Stimulated activated CD8-positive, alpha-beta memory T cell treated with anti-CD3 and anti-CD28 coated beads, Interleukin-12 subunit alpha, Interleukin-12 subunit beta, amount 100 ng/mL, for 4 hours (primary cell): Measurements from ENCODE around the gene TOMM20.
"Not testable (repeated sequence)": the region's sequence is repeated elsewhere in the genome, so short reads cannot be mapped to it uniquely, and the experiment has no call there.

ENCODE experiments used
- DNase-seq: peaks from one replicate; pipeline ENCODE4 v3.0.0-alpha.2; 2020; ENCODE audit warnings: low read depth

TOMM20 gene

DNA sequence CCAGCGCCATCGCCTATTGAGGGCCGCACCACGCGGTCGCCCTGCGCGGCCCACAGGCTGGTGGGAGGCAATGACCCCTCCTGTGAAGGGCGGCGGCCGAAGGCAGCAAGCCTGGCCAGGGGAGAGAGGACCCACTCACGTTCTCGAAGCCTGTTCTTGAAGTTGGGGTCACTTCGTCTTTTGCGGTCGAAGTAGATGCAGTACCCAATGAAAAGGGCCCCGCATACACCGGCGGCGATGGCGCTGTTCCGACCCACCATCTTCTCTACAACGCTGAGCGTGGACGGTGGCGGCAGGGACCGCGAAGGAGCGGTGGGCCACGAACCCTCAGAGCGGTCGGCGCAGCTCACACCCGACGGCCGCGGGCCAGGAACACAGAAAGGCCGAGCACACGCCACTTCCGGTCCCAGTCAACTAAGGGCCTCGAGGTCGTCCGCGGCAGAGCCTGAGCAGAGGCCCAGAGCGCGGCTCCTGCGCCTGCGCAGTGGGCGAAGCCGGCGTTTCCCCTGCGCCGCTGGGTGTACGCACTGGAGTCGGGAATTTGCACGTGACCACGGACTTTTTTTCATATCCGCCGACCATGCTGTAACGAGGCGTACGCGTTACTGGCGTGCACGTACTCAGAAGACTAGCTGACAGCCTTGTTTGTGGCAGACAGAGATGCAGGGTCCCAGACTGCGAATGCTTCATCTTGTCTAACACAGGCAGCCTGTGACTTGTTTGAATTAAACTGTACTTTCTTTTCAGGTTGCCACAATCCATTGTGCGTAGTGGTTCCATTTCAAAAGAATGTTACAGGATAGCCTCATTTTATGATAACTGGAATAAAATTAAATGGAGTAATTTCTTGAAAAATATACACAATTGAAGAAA, at the start of gene TOMM20:
Gene TOMM20, minus strand, starts transcription at position 382 of the 873 bp plus-strand sequence. Its CDS starts 122 bp downstream, at position 260.
- peak; percentile 86 for DNase-seq

DNA sequence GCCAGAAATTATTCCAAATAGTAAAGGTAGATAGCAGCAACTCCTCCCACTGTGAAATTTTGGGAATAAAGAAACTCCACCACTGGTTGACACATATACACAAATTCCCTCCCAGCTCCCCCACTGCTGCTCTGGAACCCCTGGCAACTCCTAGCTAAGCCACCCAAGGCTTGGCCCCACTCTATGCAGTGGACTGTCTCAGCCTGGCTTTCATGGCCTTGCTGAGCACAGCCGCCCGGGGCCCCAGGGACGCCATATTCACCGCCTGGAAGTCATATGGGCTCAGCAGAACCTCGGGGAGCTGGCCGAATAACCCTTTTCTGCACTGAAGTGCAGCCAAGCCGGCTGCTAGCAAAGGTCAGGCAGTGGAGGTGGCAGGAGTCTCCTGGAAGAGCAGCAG, 47.8 kb upstream of the TOMM20 start:
- DNase-seq, result no peak

DNA sequence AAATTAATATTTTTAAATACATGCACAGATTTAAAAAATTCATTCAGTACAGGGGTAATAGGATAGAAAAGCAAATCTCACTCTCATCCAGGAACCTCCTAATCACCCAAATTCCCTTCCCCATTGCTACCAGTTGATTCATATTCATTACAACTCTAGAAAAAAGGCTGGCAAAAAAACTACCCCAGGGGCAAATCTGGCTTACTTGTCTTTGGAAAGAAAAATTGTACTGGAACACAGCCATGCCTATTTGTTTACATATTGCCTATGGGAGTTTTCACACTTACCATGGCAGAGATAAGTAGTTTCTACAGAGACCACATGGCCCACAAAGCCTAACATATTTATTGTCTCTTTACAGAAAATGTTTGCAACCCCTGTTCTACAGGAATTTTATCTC, 41.3 kb upstream of the TOMM20 start:
- DNase-seq, result no peak

DNA sequence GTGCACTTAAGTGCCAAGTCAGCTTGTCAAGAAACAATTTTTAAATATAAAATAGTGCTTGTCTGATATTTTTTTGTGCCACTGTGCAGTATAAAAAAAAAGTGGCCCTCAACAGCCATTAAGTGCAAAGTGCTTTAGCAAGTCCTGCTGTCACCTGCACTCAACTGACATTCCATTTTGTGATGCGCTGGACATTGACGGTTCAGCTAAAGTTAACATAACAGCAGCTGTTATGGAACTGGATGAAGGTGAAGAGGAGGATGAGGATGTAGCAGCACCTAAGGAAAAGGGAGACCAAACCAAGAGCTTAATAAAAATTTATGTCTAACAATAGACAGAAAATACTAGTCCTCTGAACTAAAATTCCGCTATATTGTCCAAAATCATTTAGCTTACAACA, 39.7 kb upstream of the TOMM20 start:
- no peak for DNase-seq

DNA sequence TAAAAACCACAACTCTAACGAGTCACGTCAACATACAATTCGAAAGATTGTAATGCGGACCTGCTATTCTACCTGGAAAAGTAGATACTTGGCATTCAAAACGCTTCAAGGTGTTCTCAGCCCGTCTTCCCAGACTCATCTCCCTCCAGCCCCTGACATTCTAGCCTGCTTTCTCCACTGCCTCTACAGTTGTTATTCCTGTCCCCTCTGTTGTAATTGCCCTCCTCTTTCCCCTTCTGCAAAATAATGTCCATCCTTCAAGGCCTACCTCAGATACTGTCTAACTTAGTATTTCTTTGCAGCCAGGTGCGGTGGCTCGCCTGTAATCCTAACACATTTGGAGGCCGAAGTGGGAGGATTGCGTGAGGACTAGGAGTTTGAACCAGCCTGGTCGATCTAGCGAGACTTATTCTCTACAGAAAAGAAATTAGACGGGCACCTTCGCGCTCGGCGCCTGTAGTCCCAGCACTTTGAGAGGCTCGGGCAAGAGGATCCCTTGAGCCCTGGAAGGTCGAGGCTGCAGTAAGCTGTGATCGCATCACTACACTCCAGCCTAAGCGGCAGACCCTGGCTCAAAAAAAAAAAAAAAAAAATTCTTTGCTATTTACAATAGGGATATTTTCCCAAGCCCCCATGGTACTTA, 33.2 kb upstream of the TOMM20 start:
- no peak for DNase-seq

DNA sequence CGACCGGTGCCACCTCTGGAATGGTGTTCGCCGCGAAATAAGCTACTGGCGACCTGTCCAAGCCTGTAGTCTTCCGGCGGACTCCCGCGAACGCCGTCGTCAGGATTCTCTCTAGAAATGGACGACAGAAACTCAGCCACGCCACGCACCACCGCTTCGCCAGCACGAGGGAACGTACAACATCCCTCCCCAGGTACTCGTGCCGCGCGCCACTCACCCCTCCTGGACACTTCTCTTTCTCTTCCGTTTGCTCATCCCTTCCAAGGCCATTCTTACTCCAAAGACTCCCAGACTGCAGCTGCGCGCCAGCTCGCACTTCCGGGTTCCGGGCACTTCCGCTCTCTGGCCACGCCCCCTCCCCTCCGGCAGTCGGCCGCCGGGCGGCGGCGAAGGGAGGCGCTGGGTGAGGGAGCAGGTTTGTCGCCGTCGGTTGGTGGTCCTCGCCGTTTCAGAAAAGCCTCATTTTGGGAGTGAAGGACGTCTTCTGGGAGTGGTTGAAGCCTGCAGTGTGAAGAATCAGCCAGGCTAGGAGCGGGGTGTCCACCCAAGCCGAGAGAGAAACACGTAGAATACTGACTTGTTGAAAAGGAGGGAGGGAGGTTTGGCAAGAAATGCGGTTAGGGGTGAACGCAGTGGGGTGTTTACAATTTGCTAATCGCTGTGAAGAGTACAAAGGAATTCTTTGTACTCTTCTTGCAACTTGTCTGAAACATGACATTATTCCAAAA, 32.5 kb upstream of the TOMM20 start, which contains the start of gene RBM34:
Gene RBM34, minus strand, starts transcription at position 294 of the 728 bp plus-strand sequence. Its CDS starts 24 bp downstream, at position 270.
- DNase-seq, result peak; percentile 88

DNA sequence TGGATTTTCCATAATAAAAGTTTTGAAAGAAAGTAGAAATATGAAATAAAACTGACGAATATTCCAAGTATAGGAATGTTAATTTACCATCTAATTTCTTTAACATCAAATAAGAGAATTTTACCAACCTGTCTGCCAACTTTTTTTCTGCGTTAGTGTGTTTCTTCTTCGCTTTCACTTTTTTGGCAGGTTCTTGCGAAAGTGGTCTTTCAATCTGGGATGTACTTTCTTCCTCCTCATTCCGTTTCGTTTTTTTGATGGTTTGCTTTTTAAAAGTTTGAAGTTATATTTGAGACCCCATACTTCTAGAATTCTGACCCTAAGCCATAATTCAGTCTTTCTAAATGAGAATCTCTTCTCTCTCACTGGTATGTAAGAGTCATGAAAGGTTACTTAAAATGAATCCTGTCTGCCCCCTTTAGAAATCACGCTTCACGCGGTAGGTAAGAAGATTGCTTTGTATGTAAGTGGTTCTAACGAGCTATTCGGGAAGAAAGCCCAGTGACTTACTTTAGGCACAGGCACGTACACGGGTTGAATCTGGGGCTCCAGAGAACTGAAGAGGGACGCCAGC, 31.8 kb upstream of the TOMM20 start:
- DNase-seq, result no peak

DNA sequence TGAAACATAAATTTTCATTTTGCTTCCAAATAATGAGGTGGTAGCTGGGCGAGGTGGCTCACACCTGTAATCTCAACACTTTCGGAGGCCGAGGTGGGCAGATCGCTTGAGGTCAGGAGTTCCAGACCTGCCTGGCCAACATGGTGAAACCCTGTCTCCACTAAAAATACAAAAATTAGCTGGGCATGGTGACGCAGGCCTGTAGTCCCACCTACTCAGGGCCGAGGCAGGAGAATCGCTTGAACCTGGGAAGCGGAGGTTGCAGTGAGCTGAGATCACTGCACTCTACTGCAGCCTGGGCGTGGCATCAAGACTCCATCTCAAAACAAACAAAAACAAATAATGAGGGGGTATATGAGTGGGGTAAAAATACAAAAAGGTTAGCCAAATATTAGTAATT, 31.3 kb upstream of the TOMM20 start:
- not testable (repeated sequence) for DNase-seq

DNA sequence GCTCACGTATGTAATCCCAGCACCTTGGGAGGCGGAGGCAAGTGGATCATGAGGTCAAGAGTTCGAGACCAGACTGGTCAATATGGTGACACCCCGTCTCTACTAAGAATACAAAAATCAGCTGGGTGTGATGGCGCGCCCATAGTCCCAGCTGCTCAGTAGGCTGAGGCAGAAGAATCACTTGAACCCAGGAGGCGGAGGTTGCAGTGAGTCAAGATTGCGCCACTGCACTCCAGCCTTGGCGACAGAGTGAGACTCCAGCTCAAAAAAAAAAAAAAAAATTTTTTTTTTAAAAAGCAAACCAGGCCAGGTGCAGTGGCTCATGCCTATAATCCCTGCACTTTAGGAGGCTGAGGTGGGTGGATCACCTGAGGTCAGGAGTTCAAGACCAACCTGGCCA, 30.6 kb upstream of the TOMM20 start:
- not testable (repeated sequence) for DNase-seq

DNA sequence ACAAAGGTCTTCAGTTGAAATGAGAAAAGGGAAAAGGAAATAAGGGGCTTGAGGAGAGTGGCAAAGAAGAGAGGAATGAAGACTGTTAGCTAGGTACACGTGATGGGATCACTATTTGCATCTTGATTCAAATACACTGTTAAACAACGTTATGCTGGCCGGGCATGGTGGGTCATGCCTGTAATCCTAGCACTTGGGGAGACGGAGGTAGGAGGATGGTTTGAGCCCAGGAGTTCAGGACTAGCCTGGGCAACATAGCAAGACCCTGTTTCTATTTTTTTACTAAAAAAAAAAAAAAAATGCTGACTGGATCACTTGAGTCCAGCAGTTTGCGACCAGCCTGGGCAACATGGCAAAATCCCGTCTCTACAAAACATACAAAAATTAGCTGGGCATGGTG, 30.0 kb upstream of the TOMM20 start:
- DNase-seq, result no peak

DNA sequence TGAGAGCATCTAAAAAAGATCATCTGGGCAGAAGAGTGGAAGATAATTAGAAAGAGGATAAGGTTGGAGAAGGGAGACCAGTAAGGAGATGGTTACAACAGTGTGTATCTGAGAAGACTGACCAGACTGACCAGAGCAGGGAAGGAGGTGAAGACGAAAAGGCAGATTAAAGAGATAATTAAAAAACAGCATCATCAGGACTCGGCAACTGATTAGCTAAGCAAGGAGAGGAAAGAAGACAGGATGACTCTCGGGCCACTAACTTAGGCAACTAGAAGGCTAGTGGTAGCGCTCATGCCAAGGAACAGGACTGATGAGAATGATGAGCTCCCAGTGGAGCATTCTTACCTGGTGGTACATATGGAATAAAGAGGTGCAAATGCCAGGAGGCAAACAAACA, 28.5 kb upstream of the TOMM20 start:
- no peak for DNase-seq

DNA sequence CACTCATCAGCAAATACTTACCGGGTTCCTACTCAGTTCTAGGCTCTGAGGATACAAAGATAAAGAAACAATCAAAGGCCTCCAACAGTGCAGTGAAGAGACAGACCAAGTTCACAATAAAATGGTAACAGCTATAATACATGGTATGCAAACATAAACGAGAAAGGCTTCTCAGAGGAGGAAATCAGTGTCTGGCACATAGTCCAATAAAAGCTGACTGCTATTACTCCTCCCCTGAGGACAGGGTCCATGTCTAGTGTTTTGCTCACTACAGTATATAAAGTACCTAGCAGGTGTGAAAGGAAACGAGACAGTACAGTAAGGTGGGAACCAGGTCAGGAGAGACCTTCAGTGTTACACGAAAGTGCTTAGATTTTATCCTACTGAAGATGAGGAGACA, 28.1 kb upstream of the TOMM20 start:
- DNase-seq, result no peak

DNA sequence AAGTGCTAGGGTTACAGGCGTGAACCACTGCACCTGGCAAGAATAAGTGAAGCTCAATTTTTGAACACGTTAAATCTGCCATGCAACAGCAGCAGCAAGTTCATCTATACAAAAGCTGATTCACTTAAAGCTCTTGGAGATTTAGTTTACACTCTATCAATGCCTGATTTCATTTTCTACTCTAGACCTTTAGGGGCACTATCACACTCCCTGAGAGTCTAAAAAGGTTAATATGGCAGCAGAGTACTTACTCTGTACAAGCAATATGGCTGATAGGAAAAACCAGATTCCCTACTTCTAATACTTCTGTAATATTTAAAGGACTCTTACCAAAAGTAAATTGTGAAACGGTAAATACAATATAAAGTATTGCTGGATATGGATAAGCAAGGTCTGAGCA, 27.6 kb upstream of the TOMM20 start:
- no peak for DNase-seq

DNA sequence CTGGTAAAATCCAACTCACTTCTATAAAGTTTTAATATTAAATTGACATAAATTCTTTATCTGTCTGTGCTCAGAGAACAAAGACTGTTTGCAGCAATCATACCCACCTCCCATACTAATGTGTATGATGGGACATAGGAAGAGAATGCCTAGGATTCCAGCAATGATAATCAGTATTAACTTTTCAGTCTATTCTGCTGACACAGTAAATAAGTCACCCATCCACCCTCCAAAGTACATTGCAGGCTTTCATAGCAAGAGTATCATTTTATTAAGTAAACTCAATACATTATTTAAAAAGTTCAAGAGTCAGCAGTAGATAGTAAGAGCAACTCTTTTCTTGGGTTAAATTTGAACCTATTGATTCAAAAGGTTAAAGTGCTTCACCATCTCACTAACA, 23.6 kb upstream of the TOMM20 start:
- DNase-seq, result no peak

DNA sequence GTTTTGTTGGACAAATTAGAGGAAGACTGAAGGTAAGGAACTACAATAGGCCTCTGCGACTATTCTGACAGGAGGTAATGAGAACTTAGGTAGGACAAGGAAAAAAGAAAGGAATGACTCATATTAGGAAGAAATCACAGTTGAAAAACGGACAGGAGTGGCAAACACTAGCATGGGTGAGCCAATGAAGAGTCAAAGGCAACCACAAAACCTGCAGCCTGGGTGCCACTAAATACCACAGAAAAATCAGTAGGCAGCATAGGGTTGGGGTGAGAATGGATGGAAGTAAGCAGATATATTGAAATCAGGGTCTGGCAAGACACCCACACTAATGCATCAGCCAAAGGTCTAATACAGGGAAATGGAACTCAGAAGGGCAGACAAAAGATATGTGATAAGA, 22.4 kb upstream of the TOMM20 start:
- DNase-seq, result no peak

DNA sequence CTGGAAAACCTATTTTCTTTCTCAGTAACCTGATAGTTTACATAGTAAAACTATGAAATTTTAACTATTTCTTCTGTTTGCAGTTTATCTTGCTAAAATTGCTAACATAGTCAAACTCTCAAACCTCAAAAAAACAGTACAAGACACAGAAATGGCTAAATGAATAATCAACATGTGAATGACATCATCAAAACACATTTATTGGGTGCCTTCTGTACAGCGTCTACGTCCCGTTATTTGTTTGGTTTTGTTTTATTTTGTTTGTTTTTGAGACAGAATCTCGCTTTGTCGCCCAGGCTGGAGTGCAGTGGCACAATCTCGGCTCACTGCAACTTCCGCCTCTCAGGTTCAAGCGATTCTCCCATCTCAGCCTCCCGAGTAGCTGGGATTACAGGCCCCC, 21.2 kb upstream of the TOMM20 start:
- no peak for DNase-seq

DNA sequence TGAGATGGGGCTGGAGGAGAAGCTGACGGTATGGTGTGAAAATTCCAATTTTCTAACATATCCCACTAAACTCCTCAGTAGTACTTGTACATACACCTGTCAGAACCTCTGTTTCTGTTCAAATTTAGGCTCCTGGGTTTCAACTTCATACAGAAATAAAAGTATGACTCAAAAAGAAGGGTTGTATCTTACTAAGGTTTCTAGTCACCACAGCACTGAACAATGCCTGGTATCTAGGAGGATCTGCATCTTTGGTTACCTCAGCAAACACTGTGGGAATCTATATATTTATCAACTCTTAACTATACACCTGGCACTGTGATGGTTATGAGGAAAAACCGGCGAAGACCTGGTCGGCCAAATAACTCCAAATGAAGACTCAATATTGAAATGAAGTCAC, 18.6 kb upstream of the TOMM20 start:
- no peak for DNase-seq

DNA sequence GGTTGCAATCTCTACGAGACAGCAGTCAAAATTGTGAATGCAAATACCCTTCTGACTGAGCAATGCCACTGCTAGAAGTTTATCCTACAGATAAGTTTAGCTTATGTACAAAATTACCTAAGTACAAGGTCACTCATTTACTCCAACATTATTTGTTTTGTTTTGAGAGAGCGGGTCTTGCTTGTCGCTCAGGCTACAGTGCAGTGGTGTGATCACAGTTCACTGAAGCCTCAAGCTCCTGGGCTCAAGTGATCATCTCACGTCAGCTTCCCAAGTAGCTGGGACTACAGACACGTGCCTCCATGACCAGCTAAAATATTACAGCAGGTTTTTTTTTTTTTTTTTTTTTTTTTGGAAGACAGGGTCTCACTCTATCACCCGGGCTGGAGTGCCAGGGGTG, 17.0 kb upstream of the TOMM20 start:
- no peak for DNase-seq

DNA sequence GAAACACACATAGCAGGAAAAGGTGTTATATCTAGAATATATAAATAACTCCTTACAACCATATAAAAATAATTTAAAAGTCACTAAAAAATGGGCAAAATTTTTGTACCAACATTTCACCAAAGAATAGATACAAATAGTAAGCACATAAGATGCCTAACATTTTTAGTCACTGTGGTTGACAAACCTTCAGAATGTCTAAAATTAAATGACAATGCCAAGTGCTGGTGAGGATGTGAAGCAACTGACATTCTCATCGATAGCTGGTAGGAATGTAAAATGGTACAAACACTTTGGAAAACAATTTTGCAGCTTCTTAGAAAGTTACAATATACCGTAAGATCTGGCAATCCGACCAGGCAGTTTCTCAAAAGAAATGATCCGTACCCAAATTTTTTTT, 14.4 kb upstream of the TOMM20 start:
- DNase-seq, result no peak

DNA sequence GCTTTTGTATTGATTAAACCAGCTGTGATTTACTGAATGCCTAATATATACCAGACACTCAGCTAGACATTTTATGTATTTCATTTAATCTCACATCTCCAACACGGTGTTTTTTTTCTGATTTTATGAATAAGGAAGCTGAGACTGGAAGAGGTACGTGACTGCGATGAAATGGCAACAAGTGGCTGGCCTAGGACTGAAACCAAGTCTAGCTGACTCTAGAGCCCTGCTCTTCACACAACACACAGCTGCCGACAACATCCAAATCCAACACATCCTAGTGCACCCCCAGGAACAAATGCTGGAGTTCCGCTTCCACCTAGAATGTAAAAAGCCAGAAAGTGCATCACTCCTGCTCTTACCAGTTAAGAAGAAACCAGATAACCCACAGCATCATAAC, 10.7 kb upstream of the TOMM20 start:
- no peak for DNase-seq

DNA sequence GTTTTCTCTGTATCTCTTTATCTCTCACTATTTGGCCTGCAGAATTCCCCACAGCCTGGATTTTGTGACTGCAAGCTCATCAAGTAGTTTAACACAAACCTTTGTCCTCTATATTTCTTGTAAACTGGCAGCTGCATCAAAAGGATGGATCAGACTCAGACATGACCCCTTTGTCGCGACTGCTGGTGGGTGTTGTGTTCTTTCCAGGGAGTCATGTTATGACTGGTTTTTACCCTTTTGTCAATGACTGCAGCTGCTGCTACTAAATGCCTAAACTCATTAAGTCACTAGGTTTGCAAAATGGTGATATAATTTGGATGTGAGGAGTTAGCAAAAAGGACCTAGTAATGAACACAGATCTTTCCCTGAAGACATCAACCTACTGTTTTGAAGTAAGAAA, 10.2 kb upstream of the TOMM20 start:
- no peak for DNase-seq

DNA sequence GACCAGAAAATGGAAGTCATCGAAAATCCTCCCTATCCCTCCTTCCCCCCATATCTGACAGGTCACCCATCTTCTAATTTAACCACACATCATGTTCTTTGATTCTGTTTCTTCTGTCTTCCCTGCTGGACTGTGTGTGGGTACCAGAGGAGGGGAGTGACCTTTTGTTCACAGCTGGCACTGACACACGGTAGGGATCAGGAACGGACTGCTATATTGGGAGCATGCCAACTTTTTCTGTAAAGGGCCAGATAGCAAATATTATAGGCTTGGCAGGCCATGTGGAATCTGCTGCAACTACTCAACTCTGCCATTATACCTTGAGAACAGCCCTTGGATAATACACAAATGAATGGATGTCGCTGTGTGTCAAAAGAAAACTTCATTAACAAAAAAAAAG, 7.5 kb upstream of the TOMM20 start:
- no peak for DNase-seq

DNA sequence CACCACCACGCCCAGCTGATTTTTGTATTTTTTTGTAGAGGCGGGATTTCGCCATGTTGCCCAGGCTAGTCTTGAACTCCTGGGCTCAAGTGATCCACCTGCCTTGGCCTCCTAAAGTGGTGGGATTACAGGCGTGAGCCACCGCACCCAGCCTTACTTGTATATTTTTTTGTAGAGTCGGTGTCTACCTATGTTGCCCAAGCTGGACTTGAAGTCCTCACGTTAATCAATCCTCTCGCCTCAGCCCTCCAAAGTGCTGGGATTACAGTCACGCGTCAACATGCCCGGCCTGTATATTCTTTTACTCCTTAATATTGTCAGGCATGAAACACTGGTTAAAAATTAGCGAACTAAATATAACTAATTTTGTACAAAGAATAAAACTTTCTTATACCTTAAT, 5.5 kb upstream of the TOMM20 start:
- DNase-seq, result no peak
